Measurements from ENCODE around the gene NRARP.

GRCh38 chr9:137311171-137311985 is 9.3 kb upstream of the NRARP start:
- TF ChIP-seq CTCF (tag by site-specific recombination; IDR thresholded peaks at IDR 0.05) = no peak
- no peak for TF ChIP-seq ZNF18 (tag by site-specific recombination; IDR thresholded peaks at IDR 0.05)
- no peak for TF ChIP-seq TSHZ1 (tag by site-specific recombination; IDR thresholded peaks at IDR 0.05; ENCODE audit: borderline replicate concordance)
- no peak for TF ChIP-seq ZNF175 (tag by site-specific recombination; IDR thresholded peaks at IDR 0.05)
- TF ChIP-seq SETDB1 (IDR thresholded peaks at IDR 0.05; ENCODE audit: insufficient read length, low read length) = no peak
- TF ChIP-seq KLF10 (tag by site-specific recombination; IDR thresholded peaks at IDR 0.05) = no peak
- no peak for TF ChIP-seq YY1 (tag by site-specific recombination; IDR thresholded peaks at IDR 0.05)
